Coronary artery (tissue), 2 donors: Measurements from ENCODE around the gene ZNF766.
"Not testable (repeated sequence)": the region's sequence is repeated elsewhere in the genome, so short reads cannot be mapped to it uniquely, and the experiment has no call there.

ENCODE experiments used
- DNase-seq: peaks from one replicate; pipeline ENCODE4 v3.0.0-alpha.2; 2017; ENCODE audit warnings: low spot score
- H3K27ac ChIP-seq, 2 donors: fragments of 200-600 bp; sonication (generic); one replicate each; pipeline ENCODE4 v1.5.1; 2016 to 2019
- H3K4me3 ChIP-seq: fragments of 200-600 bp; sonication (generic); 2 replicates; pipeline ENCODE4 v1.5.1; 2016; ENCODE audit warnings: mild to moderate bottlenecking, moderate library complexity
- TF ChIP-seq, protein P1 (sequence below): fragments of 200-600 bp; sonication (generic); IDR thresholded peaks from one replicate; pipeline ENCODE4 v1.5.1; 2019; ENCODE audit warnings: antibody characterized with exemption

Gene ZNF766

GRCh38 chr19:52336117-52336790 lies 66.9 kb downstream of the ZNF766 start, which contains the start of gene ZNF610:
Gene ZNF610, plus strand, starts transcription at chr19:52336243. Its CDS starts 12,930 bp downstream, at chr19:52349173.
- H3K27ac ChIP-seq = peak within 1 kb of the TSS; percentile 63 to 79
- peak; percentile 92 for DNase-seq
- H3K4me3 ChIP-seq = peak within 1 kb of the TSS; percentile 79
- TF ChIP-seq, protein P1, sequence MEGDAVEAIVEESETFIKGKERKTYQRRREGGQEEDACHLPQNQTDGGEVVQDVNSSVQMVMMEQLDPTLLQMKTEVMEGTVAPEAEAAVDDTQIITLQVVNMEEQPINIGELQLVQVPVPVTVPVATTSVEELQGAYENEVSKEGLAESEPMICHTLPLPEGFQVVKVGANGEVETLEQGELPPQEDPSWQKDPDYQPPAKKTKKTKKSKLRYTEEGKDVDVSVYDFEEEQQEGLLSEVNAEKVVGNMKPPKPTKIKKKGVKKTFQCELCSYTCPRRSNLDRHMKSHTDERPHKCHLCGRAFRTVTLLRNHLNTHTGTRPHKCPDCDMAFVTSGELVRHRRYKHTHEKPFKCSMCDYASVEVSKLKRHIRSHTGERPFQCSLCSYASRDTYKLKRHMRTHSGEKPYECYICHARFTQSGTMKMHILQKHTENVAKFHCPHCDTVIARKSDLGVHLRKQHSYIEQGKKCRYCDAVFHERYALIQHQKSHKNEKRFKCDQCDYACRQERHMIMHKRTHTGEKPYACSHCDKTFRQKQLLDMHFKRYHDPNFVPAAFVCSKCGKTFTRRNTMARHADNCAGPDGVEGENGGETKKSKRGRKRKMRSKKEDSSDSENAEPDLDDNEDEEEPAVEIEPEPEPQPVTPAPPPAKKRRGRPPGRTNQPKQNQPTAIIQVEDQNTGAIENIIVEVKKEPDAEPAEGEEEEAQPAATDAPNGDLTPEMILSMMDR = no peak

- peak overlapping the region; percentile 63 to 79 for H3K27ac ChIP-seq
- peak overlapping the region; percentile 79 for H3K4me3 ChIP-seq
- TF ChIP-seq, protein P1 = no peak
- DNase-seq = no peak
These were observed 67.5 kb downstream of the ZNF766 start for GRCh38 chr19:52336791-52337381.

GRCh38 chr19:52339022-52339421 lies 69.6 kb downstream of the ZNF766 start:
- not testable (repeated sequence) for DNase-seq, H3K27ac ChIP-seq, H3K4me3 ChIP-seq

GRCh38 chr19:52343548-52343947 lies 74.2 kb downstream of the ZNF766 start:
- TF ChIP-seq, protein P1 = no peak
- H3K4me3 ChIP-seq = no peak overlapping the region
- H3K27ac ChIP-seq = no peak overlapping the region
- DNase-seq = no peak

- DNase-seq = no peak
- TF ChIP-seq, protein P1 = no peak
- H3K27ac ChIP-seq = no peak overlapping the region
- no peak overlapping the region for H3K4me3 ChIP-seq
These were observed 75.8 kb downstream of the ZNF766 start for GRCh38 chr19:52345162-52345561.
